ENCODE measurements around the gene NCEH1. TPM values are rescaled to one million over a fixed set of nuclear protein-coding genes. Genes with fewer than 3 reads are reported as not detected.

NCEH1 gene
- total and polyA plus RNA-seq, 10 of the 15 experiments (the other 5 are each of a cell fraction or from before 2014, with no cell fraction given), result 1.8 to 8.1 (median 4.5) TPM

- Histone ChIP-seq H3K9me3 (replicated peaks; ENCODE audit: control insufficient read depth, insufficient read depth, low read length) (no peaks in the 10 kb centered on the region), H2AFZ (ENCODE audit: control insufficient read depth, low read depth, low read length) (no peak overlapping the region), H4K20me1 (ENCODE audit: control insufficient read depth, insufficient read depth) (no peaks in the 10 kb centered on the region), H3K79me2 (ENCODE audit: control insufficient read depth, insufficient read depth, low read length) (no peaks in the 10 kb centered on the region), H3K27ac (ENCODE audit: control insufficient read depth, insufficient read depth) (no peak overlapping the region), H3K4me3 (no peak overlapping the region), H3K9ac (ENCODE audit: control insufficient read depth, insufficient read depth, low read length) (no peak overlapping the region), H3K4me2 (ENCODE audit: control insufficient read depth, insufficient read depth) (no peak overlapping the region), H3K27me3 (replicated peaks in 1 of 2; ENCODE audit: control insufficient read depth in 2 of 2, insufficient read depth in 2 of 2, low read length in 1 of 2) (no peaks in the 10 kb centered on the region), H3K4me1 (ENCODE audit: control insufficient read depth, insufficient read depth, low read length) (no peaks in the 10 kb centered on the region), H3K36me3 (ENCODE audit: control insufficient read depth in 2 of 2, insufficient read depth in 2 of 2, low read length in 1 of 2) (no peaks in the 10 kb centered on the region)
- ChIA-PET POLR2A (no interaction called here), RAD21 (ENCODE audit: unreplicated experiment) (no interaction called here), SMC1A (ENCODE audit: uncharacterized antibody, unreplicated experiment) (interaction anchor here (1.6 to 2.1 kb wide), 2 partner anchors 16 to 23 kb away, joined by 5 read pairs; no protein-coding TSS in a partner anchor), CTCF (interaction anchor here (0.7 to 2.6 kb wide), 13 partner anchors 9 to 74 kb away, joined by 3 to 16 read pairs (median 3); partner anchors contain the start of gene ECT2)
- TF ChIP-seq E2F4 (IDR thresholded peaks at IDR 0.05; ENCODE audit: low read depth, low read length), result no peak
- no peak for TF ChIP-seq MXI1 (IDR thresholded peaks at IDR 0.05; ENCODE audit: low read depth, low read length)
- no peak for TF ChIP-seq STAT1 (conservative IDR thresholded peaks at IDR 0.05)
- TF ChIP-seq SKIL (IDR thresholded peaks at IDR 0.05; ENCODE audit: low read depth, poor library complexity, severe bottlenecking), result no peak
- no peak for DNase-seq (ENCODE audit: low read depth, low spot score)
- BruUV-seq (replicated peaks), result no TSS peak
- in situ Hi-C loops (cut with MboI), result no loop called here
- 87% methylated on average over 21 of the region's 21 CpGs for WGBS (ENCODE audit: insufficient coverage, insufficient replicate concordance, low lambda C conversion rate, missing lambda C conversion rate)
- intact Hi-C loops (cut with micrococcal nuclease; ENCODE audit: unreplicated experiment), result no loop called here
- no peak for FAIRE-seq
- no peak for ATAC-seq
These were observed 34.5 kb downstream of the NCEH1 start for GRCh38 chr3:172676196-172676922.
